Cardiac muscle cell (in vitro differentiated cells and primary cell): ENCODE data around the gene FDXACB1. TPM values are rescaled to one million over a fixed set of nuclear protein-coding genes. Genes with fewer than 3 reads are reported as not detected.

Experiments
- DNase-seq, 2 donors: peaks; one replicate each; pipeline versions ENCODE4 v3.0.0 to v3.0.0-alpha.2; 2010 to 2017; ENCODE audit warnings: low read depth in 1 of 2, low spot score in 1 of 2
- H3K27ac ChIP-seq: fragments of 200-600 bp; sonication (generic); 2 replicates; pipeline ENCODE4 v1.5.1; 2016
- H3K27me3 ChIP-seq: fragments of 200-600 bp; sonication (generic); 2 replicates; pipeline ENCODE4 v1.6.0; 2016; ENCODE audit warnings: control low read depth
- H3K36me3 ChIP-seq: fragments of 200-600 bp; sonication (generic); 2 replicates; pipeline ENCODE4 v1.5.1; 2016; ENCODE audit warnings: control low read depth
- H3K4me1 ChIP-seq: fragments of 200-600 bp; sonication (generic); 2 replicates; pipeline ENCODE4 v1.8.1; 2017; ENCODE audit warnings: low read depth, mild to moderate bottlenecking, mixed run types
- H3K4me3 ChIP-seq: fragments of 200-600 bp; sonication (generic); 2 replicates; pipeline ENCODE4 v1.5.1; 2016; ENCODE audit warnings: mild to moderate bottlenecking
- H3K9me3 ChIP-seq: fragments of 200-600 bp; sonication (generic); 2 replicates; pipeline ENCODE4 v1.5.1; 2017; ENCODE audit warnings: low read depth, mild to moderate bottlenecking, control low read depth
- CTCF ChIP-seq: IDR thresholded peaks from 2 replicates; pipeline ENCODE4 v1.5.1; 2012; ENCODE audit warnings: low read depth, mild to moderate bottlenecking, low read length
- polyA plus RNA-seq: library from polyadenylated mRNA; unstranded; fragments of >200 nt; fragmentation: Nextera tagmentation; extraction: Ambion mirVana; gene quantifications from 2 replicates; pipeline ENCODE4 v1.2.1, GENCODE V29; 2016
- total RNA-seq: library from RNA; depleted of rRNA; stranded (reverse); fragments of >200 nt; gene quantifications from 2 replicates; pipeline ENCODE4 v1.2.3, GENCODE V29; 2016

The FDXACB1 gene
- total and polyA plus RNA-seq, 2 experiments from 2014 or later = 2.9 to 4.9 TPM

- Histone ChIP-seq H3K27ac (peak within 1 kb of the TSS; percentile 80), H3K4me3 (no peak within 1 kb of the TSS)
Measured at GRCh38 chr11:111911563-111912401, 32.8 kb upstream of the FDXACB1 start, which contains the start of gene CRYAB. CRYAB (minus strand) TSS chr11:111911770; CDS start chr11:111911724, 46 bp downstream.

GRCh38 chr11:111910676-111911562, 32.0 kb upstream of the FDXACB1 start:
- TF ChIP-seq CTCF = no peak

More at GRCh38 chr11:111911563-111912401, 32.8 kb upstream of the FDXACB1 start, which contains the start of gene CRYAB:
- Histone ChIP-seq H3K27me3 (no peaks in the 10 kb centered on the region), H3K36me3 (no peaks in the 10 kb centered on the region), H3K4me1 (peaks cover 41% of the 10 kb centered on the region), H3K9me3 (no peaks in the 10 kb centered on the region)
- no peak for TF ChIP-seq CTCF
- peak; percentile 66 to 79 for DNase-seq

GRCh38 chr11:111909378-111909777, 30.4 kb upstream of the FDXACB1 start:
- no peak for DNase-seq
- Histone ChIP-seq H3K9me3 (no peaks in the 10 kb centered on the region), H3K4me3 (no peak overlapping the region), H3K36me3 (no peaks in the 10 kb centered on the region), H3K4me1 (peaks cover 41% of the 10 kb centered on the region), H3K27ac (peak overlapping the region; percentile 67), H3K27me3 (no peaks in the 10 kb centered on the region)
- no peak for TF ChIP-seq CTCF

More at GRCh38 chr11:111910676-111911562, 32.0 kb upstream of the FDXACB1 start:
- Histone ChIP-seq H3K4me3 (no peak overlapping the region), H3K9me3 (no peaks in the 10 kb centered on the region), H3K36me3 (no peaks in the 10 kb centered on the region), H3K27ac (peak overlapping the region; percentile 80), H3K27me3 (no peaks in the 10 kb centered on the region), H3K4me1 (peaks cover 41% of the 10 kb centered on the region)
- DNase-seq = peak in 1 of 2 donors; percentile 45

GRCh38 chr11:111908639-111909305, 29.8 kb upstream of the FDXACB1 start:
- Histone ChIP-seq H3K4me1 (peaks cover 41% of the 10 kb centered on the region), H3K9me3 (no peaks in the 10 kb centered on the region), H3K27me3 (no peaks in the 10 kb centered on the region), H3K36me3 (no peaks in the 10 kb centered on the region), H3K27ac (no peak overlapping the region), H3K4me3 (no peak overlapping the region)
- TF ChIP-seq CTCF = no peak
- no peak for DNase-seq

GRCh38 chr11:111906680-111907079, 27.7 kb upstream of the FDXACB1 start:
- TF ChIP-seq CTCF = no peak
- Histone ChIP-seq H3K4me3 (no peak overlapping the region), H3K4me1 (peaks cover 27% of the 10 kb centered on the region), H3K36me3 (no peaks in the 10 kb centered on the region), H3K9me3 (no peaks in the 10 kb centered on the region), H3K27me3 (no peaks in the 10 kb centered on the region), H3K27ac (no peak overlapping the region)
- no peak for DNase-seq
